A673 (cell line): ENCODE results near the gene IQGAP2. TPM values are rescaled to one million over a fixed set of nuclear protein-coding genes. Genes with fewer than 3 reads are reported as not detected.

ENCODE experiments used
- BruUV-seq: library from RNA; stranded (reverse); fragments of 400-500 nt; replicated peaks from 2 replicates; lab custom pipeline; 2021; lab: Mats Ljungman, UMichigan
- CTCF ChIA-PET: fragments of 300-600 bp; sonication (Branson Sonifier 250); formaldehyde crosslinking; loops from one replicate; lab custom pipeline; 2022; ENCODE audit warnings: antibody characterized with exemption; lab: Charles Lee
- POLR2A ChIA-PET: fragments of 300-600 bp; sonication (Branson Sonifier 250); formaldehyde crosslinking; loops from one replicate; lab custom pipeline; 2022; ENCODE audit warnings: antibody characterized with exemption; ENCODE audit not compliant: low non-redundant PET; lab: Charles Lee
- DNase-seq: peaks from one replicate; pipeline ENCODE4 v3.0.0-alpha.2; 2015; ENCODE audit warnings: low spot score
- H3K27ac ChIP-seq: fragments of 200-600 bp; sonication (generic); 2 replicates; pipeline ENCODE4 v1.5.1; 2016; ENCODE audit warnings: mixed run types, low read depth, mild to moderate bottlenecking, mixed read lengths, antibody characterized with exemption, low read length; ENCODE audit not compliant: poor library complexity, severe bottlenecking
- H3K27me3 ChIP-seq: fragments of 200-600 bp; sonication (generic); replicated peaks from 2 replicates; pipeline ENCODE4 v1.6.1; 2017; ENCODE audit warnings: mixed run types, low read depth, mild to moderate bottlenecking, mixed read lengths, antibody characterized with exemption, low read length; ENCODE audit not compliant: insufficient read depth, poor library complexity
- H3K36me3 ChIP-seq: fragments of 200-600 bp; sonication (generic); 2 replicates; pipeline ENCODE4 v1.6.1; 2016; ENCODE audit warnings: mixed run types, mild to moderate bottlenecking, mixed read lengths, antibody characterized with exemption, low read length; ENCODE audit not compliant: insufficient read depth, poor library complexity, severe bottlenecking
- H3K4me1 ChIP-seq: fragments of 200-600 bp; sonication (generic); 2 replicates; pipeline ENCODE4 v1.6.1; 2017; ENCODE audit warnings: mixed run types, mild to moderate bottlenecking, mixed read lengths, antibody characterized with exemption, low read length; ENCODE audit not compliant: insufficient read depth, poor library complexity, severe bottlenecking
- H3K4me3 ChIP-seq: fragments of 200-600 bp; sonication (generic); 2 replicates; pipeline ENCODE4 v1.5.1; 2016; ENCODE audit warnings: low read depth, mixed run types, mild to moderate bottlenecking, mixed read lengths, low read length; ENCODE audit not compliant: poor library complexity, severe bottlenecking
- H3K9me3 ChIP-seq: fragments of 200-600 bp; sonication (generic); 2 replicates; pipeline ENCODE4 v1.6.1; 2016; ENCODE audit warnings: mixed run types, low read depth, mild to moderate bottlenecking, mixed read lengths, antibody characterized with exemption, low read length; ENCODE audit not compliant: poor library complexity, severe bottlenecking
- CTCF ChIP-seq: fragments of 300-800, 200-600 bp; sonication (generic); conservative IDR thresholded peaks from 2 replicates; pipeline ENCODE4 v1.5.1; 2017; ENCODE audit warnings: low read depth, mild to moderate bottlenecking, antibody characterized with exemption, low read length, moderate library complexity, mixed read lengths
- EZH2 ChIP-seq: fragments of 200-600 bp; sonication (generic); IDR thresholded peaks from 2 replicates; pipeline ENCODE4 v1.6.1; 2017; ENCODE audit warnings: borderline replicate concordance, low read depth, mild to moderate bottlenecking, mixed read lengths, antibody characterized with exemption, low read length; ENCODE audit not compliant: poor library complexity, severe bottlenecking
- intact Hi-C: fragments of 100-400 bp; cut with micrococcal nuclease; formaldehyde crosslinking; loops from one replicate; pipeline ENCODE4 v1.10.0; 2022; ENCODE audit not compliant: unreplicated experiment
- total RNA-seq: library from RNA; stranded (reverse); gene quantifications from 2 replicates; pipeline ENCODE4 v1.2.3, GENCODE V29; 2021

IQGAP2 gene
- total RNA-seq, 1 experiment from 2014 or later = 26.8 TPM

- CTCF ChIA-PET = interaction anchor here (0.6 to 2.9 kb wide), 7 partner anchors 28 to 370 kb away, joined by 3 to 20 read pairs (median 4); no protein-coding TSS in a partner anchor
- POLR2A ChIA-PET = no interaction called here
- Histone ChIP-seq H3K9me3 (no peaks in the 10 kb centered on the region), H3K4me1 (peaks cover 25% of the 10 kb centered on the region), H3K4me3 (peak overlapping the region; percentile 89), H3K36me3 (no peaks in the 10 kb centered on the region), H3K27ac (no peak overlapping the region), H3K27me3 (no peaks in the 10 kb centered on the region)
- intact Hi-C loops = loop anchor here (10.0 kb wide), 1 partner anchor 370 kb away; no protein-coding TSS in a partner anchor
- TF ChIP-seq CTCF = no peak
- TF ChIP-seq EZH2 = no peak
- peak; percentile 33 for DNase-seq
- BruUV-seq = TSS peak; percentile 29
Measured at GRCh38 chr5:76404223-76405211, 1.4 kb downstream of the IQGAP2 start.

- TF ChIP-seq CTCF (no peak), EZH2 (no peak)
- Histone ChIP-seq H3K36me3 (no peaks in the 10 kb centered on the region), H3K9me3 (no peaks in the 10 kb centered on the region), H3K4me1 (peaks cover 25% of the 10 kb centered on the region), H3K4me3 (no peak overlapping the region), H3K27me3 (no peaks in the 10 kb centered on the region), H3K27ac (no peak overlapping the region)
- intact Hi-C loops = loop anchor here (10.0 kb wide), 1 partner anchor 369 kb away; no protein-coding TSS in a partner anchor
- no TSS peak for BruUV-seq
- ChIA-PET POLR2A (no interaction called here), CTCF (interaction anchor here (0.6 kb wide), 1 partner anchor 55 kb away, joined by 3 read pairs; no protein-coding TSS in a partner anchor)
- DNase-seq = no peak
Measured at GRCh38 chr5:76406014-76406413, 2.9 kb downstream of the IQGAP2 start.

GRCh38 chr5:76406673-76407072 is 3.6 kb downstream of the IQGAP2 start:
- Histone ChIP-seq H3K27ac (no peak overlapping the region), H3K27me3 (no peaks in the 10 kb centered on the region), H3K4me3 (no peak overlapping the region), H3K9me3 (no peaks in the 10 kb centered on the region), H3K4me1 (peaks cover 25% of the 10 kb centered on the region), H3K36me3 (no peaks in the 10 kb centered on the region)
- TF ChIP-seq CTCF = no peak
- no peak for TF ChIP-seq EZH2
- POLR2A ChIA-PET = no interaction called here
- intact Hi-C loops = loop anchor here (10.0 kb wide), 1 partner anchor 368 kb away; no protein-coding TSS in a partner anchor
- DNase-seq = no peak
- BruUV-seq = no TSS peak
- CTCF ChIA-PET = interaction anchor here (0.6 kb wide), 1 partner anchor 55 kb away, joined by 3 read pairs; no protein-coding TSS in a partner anchor
